HepG2 (cell line): ENCODE measurements around the gene SNRPD3. TPM values are rescaled to one million over a fixed set of nuclear protein-coding genes. Genes with fewer than 3 reads are reported as not detected.

Experiments used
- ADNP ChIP-seq: sonication (generic); formaldehyde crosslinking; IDR thresholded peaks from 2 replicates; pipeline ENCODE4 v1.4.0; 2020; ENCODE audit warnings: missing genetic modification reagents
- BRD4 ChIP-seq: sonication (generic); formaldehyde crosslinking; IDR thresholded peaks from 2 replicates; pipeline ENCODE4 v1.4.0; 2020; ENCODE audit warnings: missing genetic modification reagents
- CREM ChIP-seq, 2 experiments: sonication (generic) in 1 of 2; formaldehyde crosslinking in 1 of 2; IDR thresholded peaks; 2 replicates each; pipeline versions ENCODE4 v1.4.0 to v1.6.1; 2016 to 2020; ENCODE audit warnings: antibody characterized with exemption in 1 of 2, mild to moderate bottlenecking in 1 of 2, missing genetic modification reagents in 1 of 2
- ELF1 ChIP-seq: sonication (generic); formaldehyde crosslinking; IDR thresholded peaks from 2 replicates; pipeline ENCODE4 v1.4.0; 2020; ENCODE audit warnings: missing genetic modification reagents
- FOXK2 ChIP-seq: fragments of 450-650 bp; IDR thresholded peaks from 2 replicates; pipeline ENCODE4 v1.6.1; 2016
- MTA1 ChIP-seq: sonication (generic); formaldehyde crosslinking; IDR thresholded peaks from 2 replicates; pipeline ENCODE4 v1.4.0; 2020; ENCODE audit warnings: missing genetic modification reagents, mild to moderate bottlenecking, borderline replicate concordance
- NR3C1 ChIP-seq: sonication (generic); formaldehyde crosslinking; IDR thresholded peaks from 2 replicates; pipeline ENCODE4 v1.4.0; 2020; ENCODE audit warnings: missing genetic modification reagents
- PBX3 ChIP-seq: sonication (generic); formaldehyde crosslinking; IDR thresholded peaks from 2 replicates; pipeline ENCODE4 v1.8.1; 2023; ENCODE audit warnings: missing genetic modification reagents, inconsistent platforms, borderline replicate concordance
- POLR2AphosphoS5 ChIP-seq: IDR thresholded peaks from 2 replicates; pipeline ENCODE4 v1.6.1; 2012; ENCODE audit warnings: low read depth, low read length
- RELA ChIP-seq: sonication (generic); formaldehyde crosslinking; IDR thresholded peaks from 2 replicates; pipeline ENCODE4 v1.4.0; 2020; ENCODE audit warnings: missing genetic modification reagents
- RFX5 ChIP-seq: IDR thresholded peaks from 2 replicates; pipeline ENCODE4 v1.6.1; 2011; ENCODE audit warnings: low read depth, low read length, improper control_type of control experiment
- SALL1 ChIP-seq: sonication (generic); formaldehyde crosslinking; IDR thresholded peaks from 2 replicates; pipeline ENCODE4 v1.8.0; 2022; ENCODE audit warnings: mild to moderate bottlenecking, missing genetic modification reagents
- SP5 ChIP-seq: IDR thresholded peaks from 2 replicates; pipeline ENCODE4 v1.6.1; 2016; ENCODE audit warnings: low read depth, borderline replicate concordance
- THAP11 ChIP-seq: IDR thresholded peaks from 2 replicates; pipeline ENCODE4 v1.6.1; 2016; ENCODE audit warnings: missing biosample characterization, missing genetic modification reagents
- TSC22D2 ChIP-seq: sonication (generic); formaldehyde crosslinking; IDR thresholded peaks from 2 replicates; pipeline ENCODE4 v1.5.1; 2020; ENCODE audit warnings: missing genetic modification reagents, mild to moderate bottlenecking, borderline replicate concordance
- ZBTB21 ChIP-seq: sonication (generic); formaldehyde crosslinking; IDR thresholded peaks from 2 replicates; pipeline ENCODE4 v1.4.0; 2020; ENCODE audit warnings: missing genetic modification reagents
- ZKSCAN5 ChIP-seq: sonication (generic); formaldehyde crosslinking; IDR thresholded peaks from 2 replicates; pipeline ENCODE4 v1.5.1; 2020; ENCODE audit warnings: mild to moderate bottlenecking, missing genetic modification reagents
- ZKSCAN8 ChIP-seq: IDR thresholded peaks from 2 replicates; pipeline ENCODE4 v1.6.1; 2016; ENCODE audit warnings: borderline replicate concordance, missing genetic modification reagents, missing compliant biosample characterization
- ZNF251 ChIP-seq: sonication (generic); formaldehyde crosslinking; IDR thresholded peaks from 2 replicates; pipeline ENCODE4 v1.9.0; 2021; ENCODE audit warnings: mild to moderate bottlenecking, missing genetic modification reagents
- ZNF260 ChIP-seq: sonication (generic); formaldehyde crosslinking; IDR thresholded peaks from 2 replicates; pipeline ENCODE4 v1.4.0; 2020; ENCODE audit warnings: missing genetic modification reagents, low read depth, mild to moderate bottlenecking, borderline replicate concordance
- ZNF274 ChIP-seq: sonication (generic); formaldehyde crosslinking; IDR thresholded peaks from 2 replicates; pipeline ENCODE4 v1.5.1; 2020; ENCODE audit warnings: mild to moderate bottlenecking, missing genetic modification reagents
- ZNF280D ChIP-seq: sonication (generic); formaldehyde crosslinking; IDR thresholded peaks from 2 replicates; pipeline ENCODE4 v1.5.1; 2020; ENCODE audit warnings: mild to moderate bottlenecking, missing genetic modification reagents
- ZNF558 ChIP-seq: sonication (generic); formaldehyde crosslinking; IDR thresholded peaks from 2 replicates; pipeline ENCODE4 v1.9.0; 2022; ENCODE audit warnings: mild to moderate bottlenecking, missing genetic modification reagents, borderline replicate concordance
- ZNF572 ChIP-seq: sonication (generic); formaldehyde crosslinking; IDR thresholded peaks from 2 replicates; pipeline ENCODE4 v1.5.1; 2020; ENCODE audit warnings: mild to moderate bottlenecking, missing genetic modification reagents
- ZNF644 ChIP-seq: IDR thresholded peaks from 2 replicates; pipeline ENCODE4 v1.6.1; 2016; ENCODE audit warnings: low read depth
- polyA plus RNA-seq, 8 experiments: library from polyadenylated mRNA; depleted of rRNA in 3 of 8; stranded (reverse) in 7 of 8; unstranded in 1 of 8; fragments of >200 nt; fragmentation: Illumina TruSeq in 4 of 8; extraction: Trizol in 4 of 8; gene quantifications; 2 replicates each; pipeline versions ENCODE4 v1.2.1 to v1.2.3, GENCODE V29; 2011 to 2016; ENCODE audit warnings: low read depth in 4 of 8, missing spikeins in 1 of 8, mixed read lengths in 1 of 8; ENCODE audit not compliant: insufficient read depth in 1 of 8
- total RNA-seq, 5 experiments: library from RNA; depleted of rRNA; stranded (reverse); fragments of >200 nt; fragmentation: Illumina TruSeq; extraction: Trizol; gene quantifications; 2 replicates each; pipeline ENCODE4 v1.2.3, GENCODE V29; 2016; ENCODE audit warnings: low read depth in 1 of 5
- TF ChIP-seq, protein P1 (sequence below): sonication (generic); formaldehyde crosslinking; IDR thresholded peaks from 2 replicates; pipeline ENCODE4 v1.8.0; 2022; ENCODE audit warnings: mild to moderate bottlenecking, missing genetic modification reagents; ENCODE audit not compliant: insufficient replicate concordance

Gene SNRPD3
- total and polyA plus RNA-seq, 2 of the 13 experiments (the other 11 are each of a cell fraction or from before 2014, with no cell fraction given) = 110 to 209 TPM

- TF ChIP-seq, protein P1, sequence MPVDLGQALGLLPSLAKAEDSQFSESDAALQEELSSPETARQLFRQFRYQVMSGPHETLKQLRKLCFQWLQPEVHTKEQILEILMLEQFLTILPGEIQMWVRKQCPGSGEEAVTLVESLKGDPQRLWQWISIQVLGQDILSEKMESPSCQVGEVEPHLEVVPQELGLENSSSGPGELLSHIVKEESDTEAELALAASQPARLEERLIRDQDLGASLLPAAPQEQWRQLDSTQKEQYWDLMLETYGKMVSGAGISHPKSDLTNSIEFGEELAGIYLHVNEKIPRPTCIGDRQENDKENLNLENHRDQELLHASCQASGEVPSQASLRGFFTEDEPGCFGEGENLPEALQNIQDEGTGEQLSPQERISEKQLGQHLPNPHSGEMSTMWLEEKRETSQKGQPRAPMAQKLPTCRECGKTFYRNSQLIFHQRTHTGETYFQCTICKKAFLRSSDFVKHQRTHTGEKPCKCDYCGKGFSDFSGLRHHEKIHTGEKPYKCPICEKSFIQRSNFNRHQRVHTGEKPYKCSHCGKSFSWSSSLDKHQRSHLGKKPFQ (CRISPR knock-in tag) = peak; percentile 85
- TF ChIP-seq ZBTB21 = no peak
- peak; percentile 93 for TF ChIP-seq ELF1 (CRISPR knock-in tag)
- TF ChIP-seq RFX5 = no peak
- TF ChIP-seq RELA (CRISPR knock-in tag) = no peak
- no peak for TF ChIP-seq ZNF558 (CRISPR knock-in tag)
- peak; percentile 81; the same call in 1 of the 2 replicates for TF ChIP-seq MTA1
- TF ChIP-seq ZNF644 (CRISPR knock-in tag) = no peak
- TF ChIP-seq ZKSCAN8 = peak; percentile 63
- TF ChIP-seq ZNF260 (CRISPR knock-in tag) = no peak
- peak; percentile 83 for TF ChIP-seq CREM (IDR thresholded peaks at IDR 0.05)
- TF ChIP-seq CREM (CRISPR knock-in tag; IDR thresholded peaks at IDR 0.05) = no peak
- peak; percentile 86 for TF ChIP-seq POLR2AphosphoS5
- TF ChIP-seq ZNF274 (CRISPR knock-in tag) = peak; percentile 81; the same call in 1 of the 2 replicates
- TF ChIP-seq PBX3 (CRISPR knock-in tag) = no peak
- TF ChIP-seq SP5 = peak; percentile 75
- TF ChIP-seq NR3C1 (CRISPR knock-in tag) = no peak
- TF ChIP-seq ADNP = no peak
- TF ChIP-seq ZNF280D (CRISPR knock-in tag) = peak; percentile 85
- TF ChIP-seq ZKSCAN5 (CRISPR knock-in tag) = no peak
- peak; percentile 77; the same call in 1 of the 2 replicates for TF ChIP-seq ZNF572 (CRISPR knock-in tag)
- TF ChIP-seq FOXK2 = no peak
- peak; percentile 93 for TF ChIP-seq BRD4
- peak; percentile 86 for TF ChIP-seq SALL1
- peak; percentile 84; the same call in 1 of the 2 replicates for TF ChIP-seq TSC22D2 (CRISPR knock-in tag)
- TF ChIP-seq THAP11 (CRISPR knock-in tag) = peak; percentile 96
- no peak for TF ChIP-seq ZNF251
Observed at GRCh38 chr22:24555165-24556039, at the start of gene SNRPD3 (continued).
